HFFc6 (cell line): Measurements from ENCODE around the gene TUBA1C. TPM values are rescaled to one million over a fixed set of nuclear protein-coding genes. Genes with fewer than 3 reads are reported as not detected.
"Not testable (repeated sequence)": the region's sequence is repeated elsewhere in the genome, so short reads cannot be mapped to it uniquely, and the experiment has no call there.

Experiments used
- DNase-seq: peaks from one replicate; pipeline ENCODE4 v3.0.0-alpha.2; 2018
- H3K27ac Mint-ChIP-seq: 2 replicates; pipeline ENCODE4 v1.8.0; 2020; ENCODE audit warnings: mild to moderate bottlenecking, mixed read lengths
- H3K27me3 Mint-ChIP-seq: 2 replicates; pipeline ENCODE4 v1.8.0; 2021; ENCODE audit warnings: mild to moderate bottlenecking, moderate library complexity, mixed read lengths; ENCODE audit not compliant: insufficient read depth
- H3K36me3 Mint-ChIP-seq: 2 replicates; pipeline ENCODE4 v1.8.0; 2021; ENCODE audit warnings: low read depth, mixed read lengths
- H3K4me1 Mint-ChIP-seq: 2 replicates; pipeline ENCODE4 v1.8.0; 2020; ENCODE audit warnings: low read depth, mixed read lengths
- H3K4me3 Mint-ChIP-seq: 2 replicates; pipeline ENCODE4 v1.8.0; 2020; ENCODE audit warnings: mild to moderate bottlenecking, moderate library complexity, mixed read lengths
- H3K9me3 Mint-ChIP-seq: 2 replicates; pipeline ENCODE4 v1.8.0; 2020; ENCODE audit warnings: mild to moderate bottlenecking, mixed read lengths
- CTCF ChIP-seq: fragments of 200-600 bp; sonication (generic); IDR thresholded peaks from 2 replicates; pipeline ENCODE4 v1.5.0; 2021; ENCODE audit warnings: antibody characterized with exemption, mild to moderate bottlenecking
- total RNA-seq, 6 experiments: library from RNA; stranded (reverse); fragmentation: NEBNext Ultra II Directional; extraction: Animal tissue kit (Norgen Biotek cat#: 25700); gene quantifications; 2 replicates in 1 of 6; 3 replicates in 5 of 6; pipeline ENCODE4 v1.2.3, GENCODE V29; 2021

The TUBA1C gene
- total RNA-seq, 6 experiments from 2014 or later, result 571 to 1,139 (median 936) TPM

GRCh38 chr12:49304161-49304560, 39.3 kb downstream of the TUBA1C start:
- Mint-ChIP-seq H3K36me3 (no peaks in the 10 kb centered on the region), H3K4me1 (peaks cover 10% of the 10 kb centered on the region; the same call in 1 of the 2 replicates), H3K4me3 (no peak overlapping the region), H3K27ac (no peak overlapping the region), H3K27me3 (peaks cover 31% of the 10 kb centered on the region), H3K9me3 (no peaks in the 10 kb centered on the region)
- TF ChIP-seq CTCF, result no peak
- DNase-seq, result peak; percentile 39

- Mint-ChIP-seq H3K4me3 (no peak overlapping the region), H3K27me3 (peaks cover 31% of the 10 kb centered on the region), H3K36me3 (no peaks in the 10 kb centered on the region), H3K4me1 (peaks cover 12% of the 10 kb centered on the region; the same call in 1 of the 2 replicates), H3K9me3 (no peaks in the 10 kb centered on the region), H3K27ac (no peak overlapping the region)
- TF ChIP-seq CTCF, result no peak
- DNase-seq, result no peak
Measured at GRCh38 chr12:49305762-49306510, 41.1 kb downstream of the TUBA1C start.

- no peak for DNase-seq
- Mint-ChIP-seq H3K27me3 (peaks cover 26% of the 10 kb centered on the region), H3K9me3 (no peaks in the 10 kb centered on the region), H3K4me3 (no peak overlapping the region), H3K27ac (no peak overlapping the region), H3K36me3 (no peaks in the 10 kb centered on the region), H3K4me1 (0 out of 2 replicates have a peak, but pooled peaks cover 7% of the 10 kb centered on the region)
- TF ChIP-seq CTCF, result no peak
Measured at GRCh38 chr12:49309386-49309785, 44.5 kb downstream of the TUBA1C start.

GRCh38 chr12:49310451-49311000, 45.6 kb downstream of the TUBA1C start:
- H3K4me1 Mint-ChIP-seq, H3K9me3 Mint-ChIP-seq, H3K4me3 Mint-ChIP-seq, H3K36me3 Mint-ChIP-seq, DNase-seq, H3K27ac Mint-ChIP-seq: not testable (repeated sequence)
- peaks cover 28% of the 10 kb centered on the region for H3K27me3 Mint-ChIP-seq

- no peak for TF ChIP-seq CTCF
- no peak overlapping the region for H3K27ac Mint-ChIP-seq
- H3K9me3 Mint-ChIP-seq, result no peaks in the 10 kb centered on the region
- no peaks in the 10 kb centered on the region for H3K36me3 Mint-ChIP-seq
- H3K4me3 Mint-ChIP-seq, result no peak overlapping the region
- no peak for DNase-seq
- peaks cover 9% of the 10 kb centered on the region; the same call in 1 of the 2 replicates for H3K27me3 Mint-ChIP-seq
- H3K4me1 Mint-ChIP-seq, result no peaks in the 10 kb centered on the region
Measured at GRCh38 chr12:49314811-49315210, 49.9 kb downstream of the TUBA1C start.

- DNase-seq, H3K4me3 Mint-ChIP-seq, H3K27me3 Mint-ChIP-seq, H3K9me3 Mint-ChIP-seq, H3K4me1 Mint-ChIP-seq, H3K36me3 Mint-ChIP-seq, H3K27ac Mint-ChIP-seq: not testable (repeated sequence)
Measured at GRCh38 chr12:49317118-49317517, 52.2 kb downstream of the TUBA1C start.

- not testable (repeated sequence) for H3K27ac Mint-ChIP-seq, H3K27me3 Mint-ChIP-seq, DNase-seq, H3K9me3 Mint-ChIP-seq, H3K4me3 Mint-ChIP-seq, H3K36me3 Mint-ChIP-seq
- H3K4me1 Mint-ChIP-seq, result peaks cover 26% of the 10 kb centered on the region
Measured at GRCh38 chr12:49320411-49321103, 55.7 kb downstream of the TUBA1C start.
